Uterus (tissue), 2 donors: ENCODE measurements around the gene RAP1GAP.

Experiments
- CTCF ChIP-seq, 4 experiments: fragments of 200-600 bp in 2 of 4; fragments of 450-650 bp in 2 of 4; sonication (generic) in 2 of 4; IDR thresholded peaks; one replicate each; pipeline ENCODE4 v1.5.1; 2016 to 2019; ENCODE audit warnings: antibody characterized with exemption in 4 of 4, mild to moderate bottlenecking in 2 of 4, moderate library complexity in 1 of 4
- POLR2A ChIP-seq, 2 donors: fragments of 450-650 bp; IDR thresholded peaks; one replicate each; pipeline ENCODE4 v1.6.1; 2016; ENCODE audit warnings: antibody characterized with exemption in 2 of 2, mild to moderate bottlenecking in 1 of 2, moderate library complexity in 1 of 2

- TF ChIP-seq CTCF (IDR thresholded peaks at IDR 0.05) (no peak), POLR2A (IDR thresholded peaks at IDR 0.05) (no peak)
Measured at GRCh38 chr1:21596174-21596573, 73.0 kb downstream of the RAP1GAP start.
